Right forelimb (tissue), 1 donor: Measurements from ENCODE around the gene RANBP17.
"Not testable (repeated sequence)": the region's sequence is repeated elsewhere in the genome, so short reads cannot be mapped to it uniquely, and the experiment has no call there.

ENCODE experiments used
- DNase-seq: peaks from one replicate; pipeline ENCODE4 v3.0.0-alpha.2; 2018

Gene RANBP17

GRCh38 chr5:170861917-170862766, at the start of gene RANBP17:
TSS of gene RANBP17 (plus strand) at chr5:170862018.
- peak; percentile 74 for DNase-seq

GRCh38 chr5:170813231-170813630, 48.6 kb upstream of the RANBP17 start:
- DNase-seq: no peak

GRCh38 chr5:170817195-170817594, 44.6 kb upstream of the RANBP17 start:
- DNase-seq: no peak

- DNase-seq: no peak
These were observed 43.6 kb upstream of the RANBP17 start for GRCh38 chr5:170818232-170818631.

- no peak for DNase-seq
These were observed 42.0 kb upstream of the RANBP17 start for GRCh38 chr5:170819824-170820223.

- DNase-seq: no peak
These were observed 40.5 kb upstream of the RANBP17 start for GRCh38 chr5:170821257-170821800.

- DNase-seq: no peak
These were observed 35.7 kb upstream of the RANBP17 start for GRCh38 chr5:170826117-170826516.

GRCh38 chr5:170832241-170832640, 29.6 kb upstream of the RANBP17 start:
- no peak for DNase-seq

- DNase-seq: not testable (repeated sequence)
These were observed 27.8 kb upstream of the RANBP17 start for GRCh38 chr5:170833981-170834380.

- no peak for DNase-seq
These were observed 25.6 kb upstream of the RANBP17 start for GRCh38 chr5:170836226-170836625.

- no peak for DNase-seq
These were observed 17.9 kb upstream of the RANBP17 start for GRCh38 chr5:170843870-170844269.

- no peak for DNase-seq
These were observed 17.2 kb upstream of the RANBP17 start for GRCh38 chr5:170844651-170845050.

GRCh38 chr5:170846416-170846815, 15.4 kb upstream of the RANBP17 start:
- DNase-seq: no peak

- DNase-seq: no peak
These were observed 15.0 kb upstream of the RANBP17 start for GRCh38 chr5:170846846-170847245.

GRCh38 chr5:170848033-170848432, 13.8 kb upstream of the RANBP17 start:
- no peak for DNase-seq

- no peak for DNase-seq
These were observed 12.4 kb upstream of the RANBP17 start for GRCh38 chr5:170849374-170849773.

GRCh38 chr5:170854566-170854965, 7.3 kb upstream of the RANBP17 start:
- no peak for DNase-seq

GRCh38 chr5:170857066-170857465, 4.8 kb upstream of the RANBP17 start:
- DNase-seq: no peak

GRCh38 chr5:170860415-170860814, 1.4 kb upstream of the RANBP17 start:
- DNase-seq: no peak

- DNase-seq: no peak
These were observed 776 bp upstream of the RANBP17 start for GRCh38 chr5:170860818-170861666.

- DNase-seq: no peak
These were observed 226 bp upstream of the RANBP17 start for GRCh38 chr5:170861667-170861916.

GRCh38 chr5:170863646-170864045, 1.8 kb downstream of the RANBP17 start:
- no peak for DNase-seq

- no peak for DNase-seq
These were observed 3.8 kb downstream of the RANBP17 start for GRCh38 chr5:170865622-170866021.

- DNase-seq: no peak
These were observed 6.0 kb downstream of the RANBP17 start for GRCh38 chr5:170867825-170868224.
